ENCODE measurements around the gene ORM2. TPM values are rescaled to one million over a fixed set of nuclear protein-coding genes. Genes with fewer than 3 reads are reported as not detected.

Gene ORM2
- total RNA-seq, 2 donors from 2014 or later: not detected

- Histone ChIP-seq H3K36me3 (replicated peaks in 1 of 2; ENCODE audit: insufficient read depth in 1 of 2, low read depth in 2 of 2) (peaks cover 0 to 5% of the 10 kb centered on the region in 2 donors), H3K27me3 (no peaks in the 10 kb centered on the region), H3K4me1 (no peaks in the 10 kb centered on the region), H3K9me3 (no peaks in the 10 kb centered on the region), H3K4me3 (no peak overlapping the region), H3K27ac (no peak overlapping the region)
- ATAC-seq: no peak
- intact Hi-C loops (cut with DNase I): no loop called here
- no peak for DNase-seq
- WGBS, 2 donors: 83 to 92% methylated on average over 3 to 14 of the region's 14 CpGs
- TF ChIP-seq, protein P1, sequence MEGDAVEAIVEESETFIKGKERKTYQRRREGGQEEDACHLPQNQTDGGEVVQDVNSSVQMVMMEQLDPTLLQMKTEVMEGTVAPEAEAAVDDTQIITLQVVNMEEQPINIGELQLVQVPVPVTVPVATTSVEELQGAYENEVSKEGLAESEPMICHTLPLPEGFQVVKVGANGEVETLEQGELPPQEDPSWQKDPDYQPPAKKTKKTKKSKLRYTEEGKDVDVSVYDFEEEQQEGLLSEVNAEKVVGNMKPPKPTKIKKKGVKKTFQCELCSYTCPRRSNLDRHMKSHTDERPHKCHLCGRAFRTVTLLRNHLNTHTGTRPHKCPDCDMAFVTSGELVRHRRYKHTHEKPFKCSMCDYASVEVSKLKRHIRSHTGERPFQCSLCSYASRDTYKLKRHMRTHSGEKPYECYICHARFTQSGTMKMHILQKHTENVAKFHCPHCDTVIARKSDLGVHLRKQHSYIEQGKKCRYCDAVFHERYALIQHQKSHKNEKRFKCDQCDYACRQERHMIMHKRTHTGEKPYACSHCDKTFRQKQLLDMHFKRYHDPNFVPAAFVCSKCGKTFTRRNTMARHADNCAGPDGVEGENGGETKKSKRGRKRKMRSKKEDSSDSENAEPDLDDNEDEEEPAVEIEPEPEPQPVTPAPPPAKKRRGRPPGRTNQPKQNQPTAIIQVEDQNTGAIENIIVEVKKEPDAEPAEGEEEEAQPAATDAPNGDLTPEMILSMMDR (IDR thresholded peaks at IDR 0.05): no peak
- TF ChIP-seq POLR2A (IDR thresholded peaks at IDR 0.05): no peak
Observed at GRCh38 chr9:114367772-114368569, 38.3 kb downstream of the ORM2 start.

GRCh38 chr9:114369216-114370130 lies 39.8 kb downstream of the ORM2 start:
- 92 to 94% methylated on average over 9 of the region's 9 CpGs for WGBS, 2 donors
- ATAC-seq (no peak), DNase-seq (no peak)
- peaks cover 0 to 5% of the 10 kb centered on the region in 2 donors for H3K36me3 ChIP-seq (replicated peaks in 1 of 2; ENCODE audit: insufficient read depth in 1 of 2, low read depth in 2 of 2)
- H3K27ac ChIP-seq: no peak overlapping the region
- no peaks in the 10 kb centered on the region for H3K4me1 ChIP-seq
- intact Hi-C loops (cut with DNase I): no loop called here
- H3K27me3 ChIP-seq: no peaks in the 10 kb centered on the region
- no peak overlapping the region for H3K4me3 ChIP-seq
- no peaks in the 10 kb centered on the region for H3K9me3 ChIP-seq
- TF ChIP-seq, protein P1 (IDR thresholded peaks at IDR 0.05): no peak
- TF ChIP-seq POLR2A (IDR thresholded peaks at IDR 0.05): no peak

GRCh38 chr9:114370251-114370967 lies 40.7 kb downstream of the ORM2 start:
- Histone ChIP-seq H3K9me3 (no peaks in the 10 kb centered on the region), H3K4me1 (no peaks in the 10 kb centered on the region), H3K36me3 (replicated peaks in 1 of 2; ENCODE audit: insufficient read depth in 1 of 2, low read depth in 2 of 2) (peaks cover 0 to 4% of the 10 kb centered on the region in 2 donors), H3K27ac (no peak overlapping the region), H3K4me3 (no peak overlapping the region), H3K27me3 (no peaks in the 10 kb centered on the region)
- intact Hi-C loops (cut with DNase I): no loop called here
- 71 to 81% methylated on average over 6 of the region's 6 CpGs for WGBS, 2 donors
- DNase-seq (no peak), ATAC-seq (no peak)
- TF ChIP-seq, protein P1 (IDR thresholded peaks at IDR 0.05): no peak
- TF ChIP-seq POLR2A (IDR thresholded peaks at IDR 0.05): no peak

GRCh38 chr9:114370968-114371320 lies 41.3 kb downstream of the ORM2 start:
- no peak overlapping the region for H3K4me3 ChIP-seq
- WGBS, 2 donors: 67 to 74% methylated on average over 3 to 4 of the region's 4 CpGs
- no peak for DNase-seq
- peaks cover 0 to 4% of the 10 kb centered on the region in 2 donors for H3K36me3 ChIP-seq (replicated peaks in 1 of 2; ENCODE audit: insufficient read depth in 1 of 2, low read depth in 2 of 2)
- no peak overlapping the region for H3K27ac ChIP-seq
- no peaks in the 10 kb centered on the region for H3K27me3 ChIP-seq
- H3K9me3 ChIP-seq: no peaks in the 10 kb centered on the region
- intact Hi-C loops (cut with DNase I): no loop called here
- H3K4me1 ChIP-seq: no peaks in the 10 kb centered on the region
- ATAC-seq: no peak
- TF ChIP-seq, protein P1 (IDR thresholded peaks at IDR 0.05): no peak
- TF ChIP-seq POLR2A (IDR thresholded peaks at IDR 0.05): no peak
